NCI-H2196 treated with DMSO at 0.1 percent for 48 hours (cell line): ENCODE results near the gene CNTNAP2.

Experiments
- DNase-seq: peaks from one replicate; lab custom pipeline; 2025; ENCODE audit not compliant: unreplicated experiment; lab: John Stamatoyannopoulos, UW

The CNTNAP2 gene

DNA sequence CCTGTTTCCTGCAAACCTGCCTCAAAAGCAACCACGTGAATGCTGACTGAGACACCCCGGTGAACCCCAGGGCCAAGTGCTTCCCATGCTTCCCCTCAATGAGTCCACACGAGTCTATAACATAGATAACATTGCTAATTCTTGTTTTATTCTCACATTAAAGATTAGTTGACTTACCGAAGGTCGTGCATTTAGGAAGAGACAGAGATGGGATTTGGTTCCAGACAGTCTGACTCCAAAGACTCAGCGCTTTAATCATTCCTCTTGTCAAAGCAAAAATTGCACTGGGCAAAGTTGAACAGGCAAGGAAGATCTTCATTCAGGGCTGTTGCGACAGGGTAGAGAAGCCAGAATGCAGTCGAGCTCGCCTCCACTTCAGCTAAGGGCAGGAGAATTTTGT lies 2038.4 kb downstream of the CNTNAP2 start:
- no peak for DNase-seq

DNA sequence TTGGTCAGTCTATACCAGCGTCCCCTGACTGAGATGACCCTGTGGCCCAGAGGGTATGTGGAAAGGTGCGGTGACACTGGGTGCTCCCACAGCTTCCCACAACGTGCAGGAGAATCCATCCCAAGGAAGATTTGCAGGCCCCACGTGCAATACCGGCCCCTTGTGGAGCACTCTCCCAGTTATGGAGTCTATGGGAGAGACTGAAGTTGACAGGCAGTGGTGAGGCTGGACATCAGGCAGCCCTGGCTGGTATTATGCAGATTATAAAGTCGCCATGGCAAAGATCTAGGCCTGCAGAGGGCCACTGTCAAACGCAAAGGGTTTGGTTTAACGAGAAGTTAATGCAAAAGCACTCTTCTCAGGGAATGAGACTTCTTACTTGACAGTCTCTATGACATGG lies 2039.2 kb downstream of the CNTNAP2 start:
- DNase-seq = no peak

DNA sequence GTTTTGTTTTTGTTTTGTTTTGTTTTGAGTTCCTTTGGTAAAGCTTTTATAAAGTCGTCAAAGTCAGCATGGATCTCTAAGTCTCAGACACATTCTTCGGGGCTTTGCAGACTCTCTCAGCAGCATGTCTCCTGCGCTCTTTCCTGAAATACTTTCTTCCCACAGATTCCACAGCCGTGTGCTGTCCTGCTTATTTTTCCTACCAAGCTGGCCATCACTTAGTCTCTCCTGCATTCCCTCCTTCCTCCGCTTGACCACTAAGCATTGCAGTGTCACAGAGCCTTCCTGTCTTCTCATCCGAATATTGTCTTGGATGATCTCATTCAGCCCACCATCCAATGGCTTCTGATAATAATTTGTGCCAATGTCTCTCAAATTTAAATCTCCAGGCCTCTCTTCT lies 2039.6 kb downstream of the CNTNAP2 start:
- no peak for DNase-seq

DNA sequence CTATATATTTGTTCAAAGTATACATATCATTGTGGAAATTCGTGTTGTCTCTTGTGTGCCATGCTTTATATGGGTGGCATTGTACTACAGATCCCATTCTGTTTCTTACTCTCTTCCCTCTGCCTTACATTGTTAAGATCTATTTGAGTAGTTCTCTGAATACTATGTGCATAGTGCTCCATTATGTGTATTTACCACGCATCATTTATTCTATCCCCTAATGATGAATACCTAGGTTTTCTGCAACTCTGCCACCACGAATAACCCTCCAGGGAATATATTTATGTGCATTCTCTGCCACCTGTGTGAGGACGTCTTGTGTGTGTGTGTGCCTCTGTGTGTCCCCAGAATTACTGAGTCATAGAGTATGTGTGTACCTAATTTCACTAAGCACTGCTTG lies 2042.7 kb downstream of the CNTNAP2 start:
- no peak for DNase-seq

DNA sequence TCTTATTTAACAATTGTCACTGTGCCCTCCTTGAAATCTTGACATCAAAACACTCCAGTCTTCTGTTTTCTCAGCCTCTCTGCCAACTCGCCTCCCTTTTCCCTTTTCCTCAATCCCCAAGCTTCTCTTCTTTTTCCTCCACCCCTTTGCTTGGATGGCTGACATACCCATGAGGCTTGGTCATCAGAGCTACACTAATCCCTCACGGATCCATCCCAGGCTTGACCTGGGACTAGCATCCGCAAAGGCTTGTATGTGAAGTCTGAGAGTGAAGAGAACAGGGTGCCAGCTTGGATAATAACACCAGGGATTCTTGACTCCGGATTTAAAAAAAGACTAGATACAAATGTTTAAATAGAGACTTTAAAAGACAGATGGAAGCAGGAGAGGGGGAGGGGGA lies 2045.2 kb downstream of the CNTNAP2 start:
- DNase-seq = no peak

DNA sequence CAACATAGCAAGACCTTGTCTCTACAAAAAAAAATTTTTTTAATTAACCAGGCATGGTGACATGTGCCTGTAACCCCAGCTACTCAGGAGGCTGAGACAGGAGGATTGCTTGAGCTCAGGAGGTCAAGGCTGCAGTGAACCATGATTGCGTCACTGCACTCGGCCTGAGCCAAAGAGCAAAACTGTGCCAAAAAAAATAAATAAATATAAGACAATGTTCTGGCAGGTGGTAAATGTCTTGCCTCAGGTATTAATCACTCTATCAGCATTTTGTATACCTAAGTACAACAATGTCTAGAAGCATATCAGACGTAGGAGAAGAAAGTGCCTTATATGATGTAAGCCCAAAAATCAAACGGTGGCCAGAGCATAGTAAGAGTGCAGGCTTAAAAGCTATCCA lies 2046.2 kb downstream of the CNTNAP2 start:
- DNase-seq = peak; percentile 8

DNA sequence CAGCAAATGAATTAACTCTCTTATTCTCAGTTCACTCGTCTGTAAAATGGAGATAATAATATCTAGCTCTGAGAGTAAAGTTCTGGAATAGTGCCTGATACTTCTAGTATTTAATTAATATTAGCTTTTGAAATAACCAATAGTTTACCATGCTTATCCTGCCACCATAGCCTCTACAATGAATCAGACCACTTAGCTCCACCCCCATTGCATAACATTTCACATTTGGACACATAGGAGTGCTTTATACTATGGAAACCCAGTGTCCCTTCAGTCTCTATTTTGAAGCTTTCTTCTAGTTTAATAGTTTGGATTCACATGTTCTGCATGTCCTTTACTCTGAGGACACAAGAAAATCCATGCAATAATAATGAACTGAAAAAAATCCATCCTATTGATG lies 2046.6 kb downstream of the CNTNAP2 start:
- no peak for DNase-seq

DNA sequence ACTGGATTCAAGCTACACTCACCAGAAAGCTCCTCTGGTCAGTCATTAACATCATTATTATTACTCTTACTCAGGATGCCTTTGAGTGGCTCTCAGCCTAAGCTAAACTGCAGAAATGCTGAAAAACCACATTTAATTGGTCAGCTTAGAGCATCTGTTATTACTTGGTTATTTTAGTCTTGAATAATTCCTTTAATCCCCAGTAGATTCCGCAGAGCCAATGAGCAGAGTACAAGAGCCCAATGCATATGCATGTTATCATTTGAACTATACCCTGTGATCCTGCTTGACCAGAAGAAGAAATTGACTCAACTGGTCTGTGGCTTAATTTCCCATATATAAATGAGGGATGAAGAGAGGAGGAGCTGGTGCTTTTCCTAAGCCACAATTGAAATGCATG lies 2056.3 kb downstream of the CNTNAP2 start:
- DNase-seq = no peak

DNA sequence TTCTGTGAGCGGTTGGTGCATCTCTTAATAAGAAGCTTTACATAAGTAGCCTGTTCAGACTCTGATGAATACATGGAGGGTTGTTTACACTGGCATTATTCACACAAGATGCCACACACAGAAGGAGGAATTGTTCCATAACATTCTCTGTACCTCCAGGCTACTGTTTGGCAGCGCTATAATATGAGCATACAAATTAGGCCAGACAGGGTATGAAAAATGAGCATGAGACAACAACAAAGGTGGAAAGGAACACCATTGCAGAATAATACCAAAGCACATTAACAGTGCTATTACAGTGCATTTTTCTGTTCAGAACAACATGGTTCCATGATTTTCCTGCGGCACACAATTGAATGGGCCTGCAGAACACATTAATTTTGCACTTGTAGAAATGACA lies 2056.8 kb downstream of the CNTNAP2 start:
- DNase-seq = no peak

DNA sequence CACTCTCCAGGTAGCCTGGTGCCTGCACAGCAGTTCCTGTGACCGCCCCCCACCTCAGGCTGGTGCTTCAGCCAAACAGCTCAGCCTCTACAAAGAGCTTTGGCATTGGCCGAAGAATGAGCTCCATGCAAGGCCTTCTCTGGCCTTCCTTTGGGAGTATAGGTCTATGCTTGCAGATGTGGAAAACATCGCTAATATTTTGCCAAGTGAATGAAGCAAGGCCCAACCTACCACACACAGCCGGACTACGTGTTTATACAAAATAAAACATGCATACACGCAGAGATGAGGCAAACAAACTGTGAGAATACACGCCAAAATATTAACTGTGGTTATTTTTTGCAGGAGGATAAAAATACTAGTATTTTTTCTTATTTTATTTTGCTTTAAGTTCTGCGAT lies 2057.8 kb downstream of the CNTNAP2 start:
- no peak for DNase-seq

DNA sequence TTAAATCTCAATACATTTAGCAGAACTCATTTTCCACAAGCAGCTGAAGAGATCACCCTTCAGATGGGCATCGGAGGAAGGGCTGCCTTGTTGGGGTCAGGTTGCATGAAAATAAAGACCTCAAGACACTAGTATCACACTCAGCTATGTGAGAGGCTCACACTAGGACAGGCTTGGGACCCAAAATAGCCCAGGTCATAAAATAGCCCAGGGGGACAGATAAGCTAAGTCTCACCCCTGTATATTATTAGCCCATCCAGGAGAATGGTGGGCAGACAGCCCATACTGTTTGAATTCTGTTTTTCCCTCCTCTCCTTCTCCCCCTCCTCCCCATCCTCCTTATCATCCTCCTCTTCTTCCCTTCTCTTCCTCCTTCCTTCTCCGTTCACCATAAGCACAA lies 2058.9 kb downstream of the CNTNAP2 start:
- no peak for DNase-seq

DNA sequence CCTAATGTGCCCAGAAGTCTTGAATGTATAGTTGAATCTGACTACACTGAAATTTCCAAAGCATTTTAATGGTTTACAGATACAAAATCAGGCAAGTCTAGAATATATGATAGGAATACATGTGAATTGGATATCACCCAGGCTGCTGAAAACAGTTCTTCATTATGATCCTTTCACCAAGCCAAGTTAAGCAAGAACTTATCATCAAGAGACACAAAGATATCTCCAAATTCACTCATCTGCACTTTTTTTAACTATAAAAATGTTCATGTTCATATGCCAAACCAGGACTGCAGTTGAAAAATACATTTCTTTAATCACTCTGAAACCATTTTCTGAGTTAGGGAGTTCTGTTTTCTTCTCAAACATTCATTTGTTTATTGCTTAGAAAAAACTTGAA lies 2061.4 kb downstream of the CNTNAP2 start:
- DNase-seq = no peak

DNA sequence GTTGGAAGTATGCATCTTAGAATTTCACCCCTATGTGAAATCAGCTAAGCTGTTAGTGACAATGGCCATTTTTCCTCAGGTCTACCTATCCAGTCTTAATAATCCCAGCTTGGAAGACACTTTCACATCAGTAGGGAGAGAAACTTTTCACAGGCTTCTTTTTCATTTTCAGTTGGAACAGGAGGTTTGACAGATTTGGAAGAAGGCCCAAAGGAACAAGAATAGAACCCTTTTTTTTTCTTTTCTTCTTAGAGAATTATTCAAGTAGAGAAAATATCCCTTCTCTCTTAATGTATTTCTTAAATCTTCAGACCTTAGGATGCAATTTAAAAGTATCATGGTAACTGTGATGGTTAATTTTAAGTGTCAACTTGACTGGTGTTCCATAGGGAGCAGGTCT lies 2063.5 kb downstream of the CNTNAP2 start:
- no peak for DNase-seq

DNA sequence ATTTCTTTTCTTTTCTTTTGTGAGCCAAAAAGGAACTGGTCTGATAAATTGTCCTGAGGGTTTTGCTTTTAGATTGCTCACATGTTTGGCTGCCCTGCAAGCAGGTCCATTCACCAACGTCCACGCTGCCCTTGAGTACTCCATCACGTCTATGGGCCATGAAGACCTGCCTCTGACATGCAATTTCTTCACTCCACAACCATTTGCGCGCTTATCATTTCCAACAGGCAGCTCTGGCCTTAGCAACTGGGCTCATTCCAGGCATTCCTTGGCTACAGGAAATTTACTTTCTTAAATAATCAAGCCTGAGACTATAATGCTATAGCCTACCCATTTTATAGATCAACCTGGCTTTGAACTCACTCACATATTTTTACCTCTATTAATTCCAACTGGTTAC lies 2065.7 kb downstream of the CNTNAP2 start:
- DNase-seq = no peak

DNA sequence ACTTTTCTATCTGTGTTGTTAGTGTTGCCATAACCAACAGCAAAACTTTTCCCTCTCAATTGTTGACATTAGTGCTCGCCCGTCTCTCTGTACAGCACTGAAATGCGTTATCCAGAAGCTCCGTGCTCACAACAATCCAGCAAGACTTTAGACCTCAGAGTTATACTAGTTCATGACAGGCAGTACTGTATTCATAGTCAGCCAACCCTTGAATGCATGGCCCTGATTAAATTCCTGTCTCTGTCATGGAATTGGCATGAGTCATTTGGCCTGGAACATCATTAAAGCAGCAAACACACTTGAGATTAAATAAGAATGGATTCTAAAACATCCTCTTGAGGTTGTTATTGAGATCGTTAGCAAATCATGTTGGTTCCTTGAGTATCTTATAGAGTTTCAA lies 2068.4 kb downstream of the CNTNAP2 start:
- peak; percentile 2 for DNase-seq

DNA sequence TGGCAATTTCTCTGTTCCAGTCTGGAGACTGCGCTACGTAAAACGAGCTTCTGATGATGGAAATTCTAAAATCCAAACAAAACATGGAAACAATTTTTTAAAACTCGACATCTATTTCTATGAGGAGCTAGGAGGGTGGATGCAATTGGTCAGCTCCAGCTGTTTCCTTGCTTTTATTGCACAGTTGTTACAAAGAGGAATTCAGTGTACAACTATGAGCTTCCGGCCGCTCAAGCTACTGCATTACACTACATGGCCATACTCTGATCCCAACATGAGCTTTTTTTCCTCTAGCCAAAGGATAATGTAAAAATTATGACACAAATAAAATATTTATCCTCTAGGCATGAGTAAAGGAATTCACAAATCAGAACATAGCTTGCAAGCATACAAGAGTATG lies 2070.9 kb downstream of the CNTNAP2 start:
- DNase-seq = no peak

DNA sequence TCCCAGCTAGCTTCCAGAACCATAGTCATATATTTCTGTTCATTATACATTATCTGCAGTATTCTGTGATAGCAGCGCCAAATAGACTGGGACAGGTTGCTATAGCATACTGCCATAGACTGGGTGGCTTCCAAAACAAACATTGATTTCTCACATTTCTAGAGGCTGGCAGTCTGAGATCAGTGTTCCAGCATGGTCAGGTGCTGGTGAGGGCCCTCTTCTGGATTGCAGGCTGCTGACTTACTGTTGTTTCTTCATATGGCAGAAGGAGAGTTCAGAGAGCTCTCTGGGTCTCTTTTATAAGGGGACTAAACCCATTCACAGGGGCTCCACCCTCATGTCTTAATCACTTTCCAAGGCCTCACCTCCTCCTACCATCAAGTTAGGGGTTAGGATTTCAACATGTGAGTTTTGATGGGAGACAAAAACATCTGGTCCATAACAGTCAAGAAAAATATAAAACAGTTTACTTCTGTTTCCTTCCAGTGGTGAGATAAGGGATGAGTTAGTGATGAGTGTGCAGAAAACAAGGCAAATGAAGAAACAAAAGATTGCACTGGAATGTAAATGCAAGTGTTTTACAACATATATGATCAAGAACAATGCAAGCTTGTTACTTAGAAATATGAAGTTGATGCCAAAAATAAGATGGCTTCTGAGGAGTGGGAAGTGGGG lies 2074.9 kb downstream of the CNTNAP2 start:
- peak; percentile 59 for DNase-seq

DNA sequence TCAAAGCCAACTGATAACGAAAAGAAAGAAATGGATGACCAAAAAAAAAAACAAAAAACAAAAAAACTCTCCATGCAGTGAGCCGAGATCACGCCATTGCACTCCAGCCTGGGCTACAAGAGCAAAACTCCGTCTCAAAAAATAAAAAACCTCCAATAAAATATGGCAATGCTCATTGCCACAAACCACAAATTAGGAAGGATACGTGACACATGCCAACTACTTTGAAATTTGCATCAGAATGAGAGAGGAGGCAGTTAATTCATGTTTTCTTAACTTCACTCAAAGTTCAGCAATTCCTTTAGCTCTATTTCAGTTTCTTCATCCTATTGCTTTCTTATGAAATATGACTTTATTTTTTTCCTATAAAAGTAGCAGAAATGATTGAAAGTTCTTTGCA lies 2075.9 kb downstream of the CNTNAP2 start:
- no peak for DNase-seq

DNA sequence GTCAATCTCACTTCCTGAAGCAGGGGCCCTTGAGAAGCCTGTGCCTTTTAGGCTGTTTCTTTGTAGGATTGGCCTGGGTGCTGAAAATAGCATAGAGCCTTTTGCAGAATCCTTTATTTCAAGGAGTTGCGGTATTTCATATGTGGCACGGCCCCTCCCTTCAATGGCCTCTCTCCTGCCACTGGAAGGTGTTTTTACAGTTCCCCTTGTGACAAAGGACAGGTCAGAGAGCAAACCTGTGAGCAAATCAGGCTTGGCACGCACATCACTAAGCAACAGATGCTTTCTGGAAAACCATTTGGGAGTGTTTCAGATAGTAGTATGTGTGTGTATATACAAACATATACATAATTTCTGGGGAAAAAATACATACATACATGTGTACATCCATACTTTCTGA lies 2085.4 kb downstream of the CNTNAP2 start:
- DNase-seq = no peak

DNA sequence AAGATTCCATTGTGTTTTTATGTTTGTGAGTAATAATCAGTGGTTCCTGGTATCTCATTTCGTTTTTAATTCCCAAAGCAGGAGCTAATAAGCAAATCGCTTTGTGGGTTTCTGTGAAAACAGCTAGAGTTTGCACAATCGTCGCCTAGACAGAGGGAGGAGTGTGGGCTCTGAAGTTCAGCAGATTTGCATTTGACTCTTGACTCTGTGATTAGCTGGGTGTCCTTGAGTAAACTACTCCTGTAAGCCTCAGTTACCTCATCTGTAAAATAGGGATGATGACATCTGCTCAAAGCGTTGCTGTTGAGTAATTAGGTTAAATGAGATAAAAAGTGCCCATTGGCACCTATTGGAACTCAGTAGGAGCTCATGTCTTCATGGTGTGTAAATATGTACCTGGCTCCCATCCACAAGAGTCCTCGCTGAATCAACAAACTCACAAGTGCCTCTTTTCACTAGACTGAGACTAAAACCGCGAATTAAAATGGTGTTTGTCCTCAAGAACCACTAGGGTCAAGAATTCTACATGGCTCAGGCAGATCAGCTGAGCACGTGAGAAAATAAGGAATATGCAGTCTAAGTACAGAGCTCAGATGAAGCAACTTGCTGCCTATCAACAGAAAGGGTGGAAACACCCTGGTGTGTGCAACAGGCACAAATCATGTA lies 2088.2 kb downstream of the CNTNAP2 start:
- peak; percentile 70 for DNase-seq

DNA sequence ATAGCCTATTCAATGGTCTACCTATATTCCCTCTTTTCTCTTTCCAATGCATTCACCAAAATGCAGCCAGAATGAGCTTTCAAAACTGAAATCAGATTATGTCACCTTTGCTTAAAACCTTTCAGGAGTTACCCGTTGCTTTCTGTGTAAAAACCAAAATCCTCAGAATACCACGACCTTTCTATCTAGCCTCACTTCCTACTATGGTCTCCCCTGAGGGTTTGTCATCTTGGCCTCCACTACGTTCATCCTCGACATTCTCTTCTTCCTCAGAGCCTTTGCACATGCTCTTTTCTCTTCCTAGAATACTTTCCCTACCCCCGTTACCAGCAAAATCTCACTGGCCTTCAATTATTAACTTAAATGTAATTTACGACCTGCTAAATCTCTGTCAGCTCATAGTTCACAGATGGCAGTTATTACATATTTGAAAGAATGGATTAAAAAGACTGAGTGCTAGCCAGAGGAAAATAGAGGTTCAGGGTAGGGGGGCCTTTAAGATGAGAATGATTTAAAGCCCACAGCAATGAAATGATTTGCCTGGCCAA lies 2093.1 kb downstream of the CNTNAP2 start:
- DNase-seq = no peak

DNA sequence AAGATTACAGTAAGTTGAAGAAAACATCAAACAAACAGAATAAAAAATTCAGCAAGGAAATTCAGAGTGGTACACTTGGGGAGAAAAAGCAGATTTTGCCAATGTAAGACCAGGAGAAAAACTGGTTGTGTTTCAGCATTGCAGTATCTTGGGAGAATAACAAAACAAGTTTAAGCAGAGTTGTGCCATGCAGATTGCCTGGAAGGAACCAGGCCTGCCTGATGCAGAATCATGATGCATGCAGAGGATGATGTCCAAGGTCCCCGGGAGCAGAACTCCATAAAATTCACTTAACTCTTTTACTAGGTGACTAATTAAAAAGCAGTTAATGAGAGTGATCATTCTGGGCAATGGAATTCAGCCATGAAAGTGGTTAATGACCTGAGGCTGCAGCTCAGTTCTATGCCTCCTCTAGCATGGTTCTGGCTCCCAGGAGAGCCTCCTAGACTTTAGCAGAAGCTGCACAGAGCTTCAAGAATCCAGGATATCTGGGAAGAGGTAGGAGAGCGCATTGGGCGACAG lies 2094.3 kb downstream of the CNTNAP2 start:
- DNase-seq = no peak

DNA sequence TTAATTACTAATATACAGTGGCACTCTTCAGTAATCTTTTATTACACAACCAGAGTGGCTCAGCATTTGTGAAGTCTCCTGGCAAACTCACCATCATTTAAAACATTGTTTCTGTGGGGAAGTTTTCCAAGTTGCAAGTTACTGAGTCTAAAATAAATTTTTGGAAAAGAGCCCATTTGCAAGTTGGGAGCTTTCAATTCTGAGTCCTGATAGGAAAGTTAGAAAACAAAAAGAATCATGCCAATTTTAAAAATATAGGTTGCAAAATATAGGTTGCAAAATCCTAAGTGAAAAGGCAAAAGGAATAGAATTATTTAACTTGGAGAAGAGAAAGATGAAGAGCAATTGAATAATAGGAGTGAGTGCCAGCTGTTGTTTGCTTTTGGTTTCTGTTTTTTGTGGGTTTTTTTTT lies 2095.1 kb downstream of the CNTNAP2 start:
- no peak for DNase-seq
